ENCODE results near the gene CIB4.

The CIB4 gene

GRCh38 chr2:26644188-26644835, 3.1 kb upstream of the CIB4 start:
- in situ Hi-C loops (cut with MboI; ENCODE audit: low sequenced_read_pairs) = no loop called here

GRCh38 chr2:26642429-26642828, 1.3 kb upstream of the CIB4 start:
- in situ Hi-C loops (cut with MboI; ENCODE audit: low sequenced_read_pairs) = no loop called here

GRCh38 chr2:26640331-26640745, 828 bp downstream of the CIB4 start:
- in situ Hi-C loops (cut with MboI; ENCODE audit: low sequenced_read_pairs) = no loop called here

DNA sequence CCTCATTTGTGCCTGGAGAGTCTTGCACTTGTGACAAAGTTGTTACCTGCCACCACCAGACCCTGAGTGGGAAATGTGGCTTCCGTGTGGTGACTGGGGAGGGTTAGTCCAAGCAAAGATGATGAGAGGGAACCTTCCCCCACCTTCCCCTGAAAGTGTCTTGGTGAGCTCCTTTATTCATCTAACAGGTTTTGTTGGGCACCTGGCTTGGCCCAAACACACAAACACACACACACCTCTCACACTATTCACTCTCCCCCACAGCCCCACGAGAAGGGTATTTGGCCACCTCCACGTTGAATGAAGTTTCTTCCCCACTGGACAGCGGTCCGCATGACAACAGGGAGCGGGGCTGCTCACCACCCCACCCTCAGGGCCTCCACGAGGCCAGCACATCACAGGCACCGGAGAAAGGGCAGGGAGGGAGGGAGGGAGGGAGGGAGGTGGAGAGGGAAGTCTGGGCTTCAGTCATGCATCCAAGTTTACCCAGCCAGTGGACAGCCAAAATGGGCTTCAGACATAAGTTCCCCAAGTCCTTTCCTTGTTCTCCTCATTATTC, 1.4 kb downstream of the CIB4 start:
- in situ Hi-C loops (cut with MboI; ENCODE audit: low sequenced_read_pairs) = no loop called here

GRCh38 chr2:26637811-26638310, 3.3 kb downstream of the CIB4 start:
- in situ Hi-C loops (cut with MboI; ENCODE audit: low sequenced_read_pairs) = no loop called here

GRCh38 chr2:26636935-26637334, 4.2 kb downstream of the CIB4 start:
- in situ Hi-C loops (cut with MboI; ENCODE audit: low sequenced_read_pairs) = no loop called here

DNA sequence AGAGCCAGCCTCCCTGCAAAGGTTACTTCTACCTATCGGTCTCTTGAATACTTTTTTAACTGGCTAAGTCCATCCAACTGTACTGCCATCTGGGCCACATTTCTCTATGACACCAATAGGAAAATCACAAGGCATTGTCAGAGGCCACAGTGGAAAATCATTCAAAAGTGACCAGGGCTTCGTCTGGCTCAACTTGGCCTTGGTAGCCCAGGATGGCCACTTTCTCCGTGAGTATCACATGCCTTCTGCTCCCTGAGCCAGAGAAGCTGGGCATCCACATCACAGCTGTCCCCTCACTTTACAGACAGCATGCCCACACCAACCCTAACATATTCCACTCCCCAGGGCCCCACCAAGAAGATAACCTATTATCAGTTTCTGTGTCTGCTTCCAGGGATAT, 5.8 kb downstream of the CIB4 start:
- in situ Hi-C loops (cut with MboI; ENCODE audit: low sequenced_read_pairs) = no loop called here

- in situ Hi-C loops (cut with MboI; ENCODE audit: low sequenced_read_pairs) = no loop called here
Measured at GRCh38 chr2:26634636-26635230, 6.4 kb downstream of the CIB4 start.

DNA sequence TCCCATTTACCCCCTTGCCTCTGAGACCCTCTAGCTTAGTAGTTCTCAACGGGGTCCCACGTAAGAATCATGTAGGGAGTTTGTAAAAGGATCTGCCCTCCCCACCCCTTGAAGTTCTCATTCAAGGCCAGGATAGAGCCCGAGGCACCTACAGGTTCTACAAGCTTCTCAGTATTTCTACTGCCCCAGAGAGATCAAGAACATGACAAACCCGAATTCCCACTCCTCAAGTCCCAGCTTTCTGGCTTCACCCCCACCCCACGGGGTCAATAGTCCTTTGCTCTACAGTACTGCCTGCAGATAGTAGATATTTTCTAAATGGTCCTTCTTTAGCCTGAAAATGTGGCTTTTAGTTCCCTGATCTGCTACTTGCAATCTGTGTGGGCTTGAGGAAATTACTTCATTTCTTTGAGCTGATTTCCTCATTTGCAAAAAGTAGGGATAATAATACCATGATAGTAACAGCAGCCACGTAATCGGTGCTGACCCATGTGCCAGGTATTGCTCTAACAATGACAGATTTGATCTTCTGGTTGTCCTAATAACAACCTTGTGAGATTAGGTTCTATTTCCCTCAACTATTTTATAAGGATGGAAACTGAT, 7.1 kb downstream of the CIB4 start:
- in situ Hi-C loops (cut with MboI; ENCODE audit: low sequenced_read_pairs) = no loop called here

GRCh38 chr2:26633351-26633945, 7.7 kb downstream of the CIB4 start:
- in situ Hi-C loops (cut with MboI; ENCODE audit: low sequenced_read_pairs) = no loop called here

DNA sequence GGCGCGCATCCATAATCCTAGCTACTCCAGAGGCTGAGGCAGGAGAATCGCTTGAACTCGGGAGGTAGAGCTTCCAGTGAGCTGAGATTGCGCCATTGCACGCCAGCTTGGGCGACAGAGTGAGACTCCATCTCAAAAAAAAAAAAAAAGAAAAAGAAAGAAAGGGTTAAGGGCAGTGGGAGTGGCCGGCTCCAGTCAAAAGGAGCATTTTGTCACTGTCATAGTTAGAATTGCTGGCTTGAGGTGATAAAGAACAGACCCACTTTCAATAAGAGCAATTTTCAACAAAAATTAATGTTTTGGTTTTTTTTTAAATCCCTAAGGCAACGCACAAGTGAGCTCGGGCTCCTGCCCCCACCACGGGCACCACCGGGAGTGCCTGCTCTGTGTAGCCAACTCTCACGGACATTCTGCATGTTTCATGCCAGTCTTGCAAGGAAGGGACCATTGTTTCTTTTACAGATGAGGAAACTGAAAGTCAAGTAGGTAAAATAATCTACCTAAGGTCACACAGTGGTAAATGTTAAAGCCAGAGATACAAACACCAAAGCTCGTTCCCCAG, 8.5 kb downstream of the CIB4 start:
- in situ Hi-C loops (cut with MboI; ENCODE audit: low sequenced_read_pairs) = no loop called here

- in situ Hi-C loops (cut with MboI; ENCODE audit: low sequenced_read_pairs) = no loop called here
Measured at GRCh38 chr2:26631401-26632170, 9.6 kb downstream of the CIB4 start.

GRCh38 chr2:26630669-26631360, 10.4 kb downstream of the CIB4 start:
- in situ Hi-C loops (cut with MboI; ENCODE audit: low sequenced_read_pairs) = no loop called here

DNA sequence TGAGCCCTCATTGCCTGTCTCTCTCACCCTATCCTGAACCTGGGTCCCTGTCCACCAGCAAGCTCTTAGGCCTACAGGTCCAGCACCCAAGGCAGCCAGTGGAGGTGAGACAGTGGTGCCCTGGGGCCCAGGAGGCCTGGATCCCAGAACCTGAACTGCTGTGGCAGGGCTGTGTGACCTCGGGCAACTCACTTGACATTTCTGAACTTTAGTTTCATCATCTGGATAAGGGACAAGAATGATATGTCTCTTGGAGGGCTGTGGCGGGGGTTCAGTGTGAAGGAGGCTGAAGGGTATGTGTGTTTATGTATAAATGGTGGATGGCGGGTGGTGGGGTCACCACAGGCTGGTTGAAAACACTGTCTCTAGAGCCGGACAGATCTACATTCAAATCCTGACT, 10.9 kb downstream of the CIB4 start:
- in situ Hi-C loops (cut with MboI; ENCODE audit: low sequenced_read_pairs) = no loop called here

DNA sequence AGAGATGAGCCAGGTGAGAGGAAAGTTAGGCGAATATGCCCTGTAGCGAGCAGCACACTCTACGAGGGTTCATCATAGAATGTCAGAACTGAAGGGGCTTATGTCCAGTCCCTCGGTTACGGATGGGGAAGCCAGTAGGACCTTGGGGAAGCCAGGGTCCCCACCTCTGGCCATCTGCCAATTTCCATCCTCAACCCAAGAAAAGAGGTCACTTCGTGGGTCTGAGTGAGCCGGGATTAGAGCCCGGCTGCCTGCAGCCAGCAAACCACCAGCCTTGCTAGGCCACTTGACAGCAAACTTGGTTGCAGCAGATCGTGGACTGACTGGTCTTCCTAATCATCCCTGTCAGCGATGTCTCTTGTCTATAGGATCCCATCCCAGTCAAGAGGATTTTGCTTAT, 11.4 kb downstream of the CIB4 start:
- in situ Hi-C loops (cut with MboI; ENCODE audit: low sequenced_read_pairs) = no loop called here

DNA sequence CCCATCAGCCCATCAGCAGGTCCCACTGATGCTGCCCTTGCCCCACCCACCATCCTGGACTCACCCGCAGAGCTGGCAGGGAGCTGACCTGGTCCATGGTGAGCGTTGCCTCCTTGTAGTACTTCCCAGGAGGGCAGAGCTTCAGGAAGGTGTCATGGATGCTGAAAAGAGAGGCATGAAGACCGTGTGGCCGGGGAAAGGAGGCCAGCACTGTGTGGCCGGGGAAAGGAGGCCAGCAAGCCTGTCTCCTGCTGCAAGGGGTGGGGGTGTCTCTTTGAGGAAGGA, 11.9 kb downstream of the CIB4 start:
- in situ Hi-C loops (cut with MboI; ENCODE audit: low sequenced_read_pairs) = no loop called here

- in situ Hi-C loops (cut with MboI; ENCODE audit: low sequenced_read_pairs) = no loop called here
Measured at GRCh38 chr2:26628561-26629345, 12.4 kb downstream of the CIB4 start.

GRCh38 chr2:26627350-26628105, 13.6 kb downstream of the CIB4 start:
- in situ Hi-C loops (cut with MboI; ENCODE audit: low sequenced_read_pairs) = no loop called here

DNA sequence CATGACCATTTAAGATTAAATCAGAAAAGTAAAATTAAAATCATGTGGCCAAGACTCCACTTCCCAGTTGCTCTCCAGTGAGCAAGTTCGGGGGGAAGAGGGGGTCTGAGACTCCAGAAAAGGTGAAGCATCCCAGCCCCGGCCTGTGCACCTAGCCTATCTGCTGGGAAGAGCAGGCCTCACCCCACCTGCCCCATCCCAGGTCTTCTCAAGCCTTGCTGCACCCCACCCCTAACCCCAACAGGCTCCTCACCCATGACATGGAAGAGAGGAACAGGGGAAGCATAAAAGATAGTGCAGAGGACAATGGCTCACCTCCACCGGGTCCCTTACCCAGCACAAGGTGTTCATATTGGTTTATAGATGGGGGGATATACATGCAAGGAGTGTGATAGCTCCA, 14.6 kb downstream of the CIB4 start:
- in situ Hi-C loops (cut with MboI; ENCODE audit: low sequenced_read_pairs) = no loop called here

Data from hTERT RPE-1 (cell line).